GM12892 (cell line): ENCODE results near the gene POLR1A.

Experiments used
- POLR2AphosphoS5 ChIP-seq: IDR thresholded peaks from 2 replicates; pipeline ENCODE4 v1.6.1; 2011; ENCODE audit warnings: low read depth, low read length, control low read depth
- TAF1 ChIP-seq: IDR thresholded peaks from 2 replicates; pipeline ENCODE4 v1.6.1; 2011; ENCODE audit warnings: low read depth, mild to moderate bottlenecking, control low read depth, low read length, borderline replicate concordance

DNA sequence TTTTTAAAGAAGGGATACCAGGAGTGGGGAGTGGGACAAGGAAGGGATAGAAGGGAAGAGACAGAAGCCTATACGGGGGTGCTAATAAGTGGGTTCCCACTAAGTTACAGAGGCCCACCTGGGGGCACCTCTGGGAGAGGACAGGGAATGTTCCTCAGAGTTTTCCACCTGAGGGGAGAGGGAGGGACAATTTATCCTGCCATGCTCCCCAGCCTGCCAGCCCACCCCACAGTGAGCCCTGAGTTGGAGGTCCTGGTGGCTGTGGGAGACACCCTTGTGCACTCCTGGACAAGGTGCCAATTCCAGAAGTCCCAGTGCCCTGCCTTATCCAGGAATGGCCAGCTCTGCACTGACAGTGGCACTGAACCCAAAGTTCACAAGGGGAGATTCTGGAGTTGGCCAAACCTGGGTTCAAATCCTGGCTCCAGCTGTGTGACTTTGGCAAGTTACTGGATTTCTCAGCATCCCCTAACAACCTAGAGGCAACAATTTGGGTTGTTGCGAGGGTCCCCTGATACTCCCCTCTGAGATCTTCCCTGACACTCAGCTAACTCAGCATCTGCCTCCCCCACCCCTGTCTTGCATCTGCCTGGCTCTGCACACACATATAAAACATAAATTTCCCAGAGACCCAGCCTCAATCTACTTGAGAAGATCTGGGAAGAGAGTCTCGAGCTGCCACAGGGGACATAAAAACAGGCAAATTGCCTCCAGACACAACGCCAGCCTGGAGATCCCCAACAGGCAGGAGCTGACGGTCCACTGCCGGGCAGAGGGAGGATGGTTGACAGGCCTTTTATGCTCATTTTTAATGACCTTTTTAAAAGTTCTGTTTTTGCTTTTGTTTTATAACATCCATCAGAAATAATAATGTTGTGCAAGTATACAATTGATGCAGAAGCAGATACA is 118.2 kb downstream of the POLR1A start:
- TF ChIP-seq TAF1 = no peak
- TF ChIP-seq POLR2AphosphoS5 = no peak
